Lung microvascular endothelial cell (primary cell): ENCODE measurements around the gene SEZ6. TPM values are rescaled to one million over a fixed set of nuclear protein-coding genes. Genes with fewer than 3 reads are reported as not detected.

Experiments used
- DNase-seq, 2 donors: peaks; one replicate each; pipeline versions ENCODE4 v3.0.0 to v3.0.0-alpha.2; 2010; ENCODE audit warnings: low read depth in 2 of 2
- total RNA-seq: library from RNA; depleted of rRNA; stranded (reverse); fragments of >200 nt; gene quantifications from 2 replicates; pipeline ENCODE4 v1.2.1, GENCODE V29; 2014

SEZ6 gene
- under 0.01 TPM in 1 of 2 replicates, not detected in the other for total RNA-seq

GRCh38 chr17:29005936-29006511, at the start of gene SEZ6:
Gene SEZ6 (minus strand): TSS chr17:29006033. CDS start chr17:29005869, 164 bp downstream.
- DNase-seq = peak; percentile 61 to 80

- DNase-seq = no peak
These were observed 49.0 kb upstream of the SEZ6 start for GRCh38 chr17:29054835-29055234.

GRCh38 chr17:29051731-29052130, 45.9 kb upstream of the SEZ6 start:
- no peak for DNase-seq

GRCh38 chr17:29051194-29051593, 45.4 kb upstream of the SEZ6 start:
- DNase-seq = no peak

- DNase-seq = no peak
These were observed 44.3 kb upstream of the SEZ6 start for GRCh38 chr17:29050176-29050575.

GRCh38 chr17:29049541-29050145, 43.8 kb upstream of the SEZ6 start:
- no peak for DNase-seq

GRCh38 chr17:29048440-29049368, 42.9 kb upstream of the SEZ6 start:
- peak in 1 of 2 donors; percentile 42 for DNase-seq

GRCh38 chr17:29046473-29046839, 40.6 kb upstream of the SEZ6 start:
- no peak for DNase-seq

- no peak for DNase-seq
These were observed 40.1 kb upstream of the SEZ6 start for GRCh38 chr17:29045734-29046472.

GRCh38 chr17:29045026-29045425, 39.2 kb upstream of the SEZ6 start:
- DNase-seq = no peak

- no peak for DNase-seq
These were observed 37.8 kb upstream of the SEZ6 start for GRCh38 chr17:29043539-29044145.

GRCh38 chr17:29042679-29043538, 37.1 kb upstream of the SEZ6 start, which contains the start of gene PIPOX:
Gene PIPOX (plus strand): TSS chr17:29043141. CDS start chr17:29043226, 85 bp downstream.
- DNase-seq = peak; percentile 23 to 32

GRCh38 chr17:29042026-29042678, 36.3 kb upstream of the SEZ6 start:
- DNase-seq = no peak

GRCh38 chr17:29041571-29041970, 35.7 kb upstream of the SEZ6 start:
- DNase-seq = no peak

- DNase-seq = no peak
These were observed 35.3 kb upstream of the SEZ6 start for GRCh38 chr17:29041091-29041490.

- peak in 1 of 2 donors; percentile 3 for DNase-seq
These were observed 34.1 kb upstream of the SEZ6 start for GRCh38 chr17:29039764-29040598.

GRCh38 chr17:29038085-29038795, 32.4 kb upstream of the SEZ6 start:
- DNase-seq = no peak

GRCh38 chr17:29037739-29038084, 31.9 kb upstream of the SEZ6 start:
- DNase-seq = no peak
